Lower lobe of right lung (tissue), 2 donors: ENCODE measurements around the gene ACO2. TPM values are rescaled to one million over a fixed set of nuclear protein-coding genes. Genes with fewer than 3 reads are reported as not detected.

ENCODE experiments used
- ATAC-seq, 2 donors: fragments of 200-7000 bp; cut with Tn5 transposase; one replicate each; pipeline ENCODE4 v1.9.1; 2020 to 2022; ENCODE audit warnings: mild to moderate bottlenecking in 2 of 2, moderate library complexity in 2 of 2
- DNase-seq: peaks from one replicate; pipeline ENCODE4 v3.0.0-alpha.2; 2020
- H3K27ac ChIP-seq: fragments of 200-600 bp; one replicate; pipeline ENCODE4 v1.8.0; 2022
- H3K27me3 ChIP-seq: fragments of 200-600 bp; one replicate; pipeline ENCODE4 v1.8.0; 2022; ENCODE audit warnings: low read depth
- H3K36me3 ChIP-seq: fragments of 200-600 bp; one replicate; pipeline ENCODE4 v1.8.0; 2022; ENCODE audit warnings: mild to moderate bottlenecking
- H3K4me1 ChIP-seq: fragments of 200-600 bp; one replicate; pipeline ENCODE4 v1.8.0; 2022
- H3K4me3 ChIP-seq: fragments of 200-600 bp; one replicate; pipeline ENCODE4 v1.8.0; 2022; ENCODE audit warnings: mild to moderate bottlenecking
- H3K9me3 ChIP-seq: fragments of 200-600 bp; one replicate; pipeline ENCODE4 v1.8.0; 2022
- CTCF ChIP-seq: fragments of 200-600 bp; IDR thresholded peaks from one replicate; pipeline ENCODE4 v1.8.0; 2022; ENCODE audit warnings: antibody characterized with exemption, mild to moderate bottlenecking
- intact Hi-C: fragments of 100-400 bp; cut with DNase I; formaldehyde crosslinking; loops from one replicate; pipeline ENCODE4 v1.11.0; 2022
- total RNA-seq: library from RNA; stranded (reverse); fragmentation: NEBNext Ultra II Directional; extraction: Animal tissue kit (Norgen Biotek cat#: 25700); gene quantifications from one replicate; pipeline ENCODE4 v1.2.1, GENCODE V29; 2021
- donor health status: DM: no; HTN: yes; CAD: no; lungs with severe emphysema.

ACO2 gene
- total RNA-seq, 1 donor from 2014 or later: 77.7 TPM

- peaks cover 12% of the 10 kb centered on the region for H3K36me3 ChIP-seq
- no peaks in the 10 kb centered on the region for H3K9me3 ChIP-seq
- peaks cover 51% of the 10 kb centered on the region for H3K4me1 ChIP-seq
- no peak for ATAC-seq
- DNase-seq: no peak
- H3K4me3 ChIP-seq: no peak overlapping the region
- no peak overlapping the region for H3K27ac ChIP-seq
- intact Hi-C loops: no loop called here
- no peaks in the 10 kb centered on the region for H3K27me3 ChIP-seq
- TF ChIP-seq CTCF: no peak
Measured at GRCh38 chr22:41482319-41482935, 13.5 kb downstream of the ACO2 start.

GRCh38 chr22:41485033-41485432 lies 16.1 kb downstream of the ACO2 start:
- intact Hi-C loops: no loop called here
- TF ChIP-seq CTCF: no peak
- ATAC-seq (no peak), DNase-seq (no peak)
- H3K9me3 ChIP-seq: no peaks in the 10 kb centered on the region
- no peaks in the 10 kb centered on the region for H3K27me3 ChIP-seq
- H3K27ac ChIP-seq: no peak overlapping the region
- no peak overlapping the region for H3K4me3 ChIP-seq
- H3K36me3 ChIP-seq: peaks cover 15% of the 10 kb centered on the region
- peaks cover 32% of the 10 kb centered on the region for H3K4me1 ChIP-seq

GRCh38 chr22:41487037-41487935 lies 18.4 kb downstream of the ACO2 start:
- H3K4me1 ChIP-seq: peaks cover 25% of the 10 kb centered on the region
- no peak for TF ChIP-seq CTCF
- H3K36me3 ChIP-seq: peaks cover 16% of the 10 kb centered on the region
- no peaks in the 10 kb centered on the region for H3K27me3 ChIP-seq
- intact Hi-C loops: no loop called here
- H3K27ac ChIP-seq: no peak overlapping the region
- DNase-seq (no peak), ATAC-seq (no peak)
- no peaks in the 10 kb centered on the region for H3K9me3 ChIP-seq
- H3K4me3 ChIP-seq: no peak overlapping the region

GRCh38 chr22:41488076-41488475 lies 19.2 kb downstream of the ACO2 start:
- no peaks in the 10 kb centered on the region for H3K9me3 ChIP-seq
- H3K4me1 ChIP-seq: peaks cover 19% of the 10 kb centered on the region
- no peak for TF ChIP-seq CTCF
- no peak overlapping the region for H3K27ac ChIP-seq
- H3K4me3 ChIP-seq: no peak overlapping the region
- H3K27me3 ChIP-seq: no peaks in the 10 kb centered on the region
- intact Hi-C loops: no loop called here
- H3K36me3 ChIP-seq: peaks cover 16% of the 10 kb centered on the region
- no peak for ATAC-seq
- DNase-seq: no peak

- ATAC-seq: no peak
- H3K27me3 ChIP-seq: no peaks in the 10 kb centered on the region
- intact Hi-C loops: no loop called here
- peaks cover 16% of the 10 kb centered on the region for H3K36me3 ChIP-seq
- peaks cover 19% of the 10 kb centered on the region for H3K4me1 ChIP-seq
- H3K27ac ChIP-seq: no peak overlapping the region
- no peak for DNase-seq
- no peak overlapping the region for H3K4me3 ChIP-seq
- no peak for TF ChIP-seq CTCF
- H3K9me3 ChIP-seq: no peaks in the 10 kb centered on the region
Measured at GRCh38 chr22:41488596-41489385, 19.9 kb downstream of the ACO2 start.
